ENCODE measurements around the gene RNF212.

DNA sequence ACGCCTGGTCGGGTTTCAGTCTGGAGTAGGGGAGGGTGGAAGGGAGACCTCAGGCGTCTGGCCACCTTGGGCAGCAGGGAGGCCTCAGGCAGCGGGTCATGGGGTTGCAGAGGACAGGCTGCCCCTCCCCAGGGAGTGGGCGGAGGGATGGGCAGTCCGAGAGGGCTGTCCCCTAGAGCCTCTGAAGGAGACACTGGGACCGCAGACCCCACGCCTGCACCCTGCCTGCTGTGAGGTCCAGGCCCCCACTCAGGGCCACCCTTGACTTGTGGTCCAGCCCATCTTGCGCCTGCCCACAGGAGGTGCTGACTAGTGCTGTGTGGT, 85.5 kb downstream of the RNF212 start:
- no peak for TF ChIP-seq EP300 (IDR thresholded peaks at IDR 0.05; ENCODE audit: borderline replicate concordance)
- TF ChIP-seq FOXM1 (IDR thresholded peaks at IDR 0.05; ENCODE audit: borderline replicate concordance, low read depth), result no peak
- TF ChIP-seq RAD21 (IDR thresholded peaks at IDR 0.05; ENCODE audit: low read depth), result no peak
- TF ChIP-seq CREB1 (IDR thresholded peaks at IDR 0.05; ENCODE audit: low read depth), result no peak
- TF ChIP-seq ZBTB7A (IDR thresholded peaks at IDR 0.05; ENCODE audit: low read depth), result no peak
- TF ChIP-seq MAX (IDR thresholded peaks at IDR 0.05), result no peak
- no peak for TF ChIP-seq YY1 (IDR thresholded peaks at IDR 0.05; ENCODE audit: low read depth)
- TF ChIP-seq, protein P1, sequence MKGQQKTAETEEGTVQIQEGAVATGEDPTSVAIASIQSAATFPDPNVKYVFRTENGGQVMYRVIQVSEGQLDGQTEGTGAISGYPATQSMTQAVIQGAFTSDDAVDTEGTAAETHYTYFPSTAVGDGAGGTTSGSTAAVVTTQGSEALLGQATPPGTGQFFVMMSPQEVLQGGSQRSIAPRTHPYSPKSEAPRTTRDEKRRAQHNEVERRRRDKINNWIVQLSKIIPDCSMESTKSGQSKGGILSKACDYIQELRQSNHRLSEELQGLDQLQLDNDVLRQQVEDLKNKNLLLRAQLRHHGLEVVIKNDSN (IDR thresholded peaks at IDR 0.05), result no peak
- TF ChIP-seq TAF1 (IDR thresholded peaks at IDR 0.05; ENCODE audit: low read depth), result no peak
- TF ChIP-seq NFIC (IDR thresholded peaks at IDR 0.05), result no peak
- TF ChIP-seq, protein P2, sequence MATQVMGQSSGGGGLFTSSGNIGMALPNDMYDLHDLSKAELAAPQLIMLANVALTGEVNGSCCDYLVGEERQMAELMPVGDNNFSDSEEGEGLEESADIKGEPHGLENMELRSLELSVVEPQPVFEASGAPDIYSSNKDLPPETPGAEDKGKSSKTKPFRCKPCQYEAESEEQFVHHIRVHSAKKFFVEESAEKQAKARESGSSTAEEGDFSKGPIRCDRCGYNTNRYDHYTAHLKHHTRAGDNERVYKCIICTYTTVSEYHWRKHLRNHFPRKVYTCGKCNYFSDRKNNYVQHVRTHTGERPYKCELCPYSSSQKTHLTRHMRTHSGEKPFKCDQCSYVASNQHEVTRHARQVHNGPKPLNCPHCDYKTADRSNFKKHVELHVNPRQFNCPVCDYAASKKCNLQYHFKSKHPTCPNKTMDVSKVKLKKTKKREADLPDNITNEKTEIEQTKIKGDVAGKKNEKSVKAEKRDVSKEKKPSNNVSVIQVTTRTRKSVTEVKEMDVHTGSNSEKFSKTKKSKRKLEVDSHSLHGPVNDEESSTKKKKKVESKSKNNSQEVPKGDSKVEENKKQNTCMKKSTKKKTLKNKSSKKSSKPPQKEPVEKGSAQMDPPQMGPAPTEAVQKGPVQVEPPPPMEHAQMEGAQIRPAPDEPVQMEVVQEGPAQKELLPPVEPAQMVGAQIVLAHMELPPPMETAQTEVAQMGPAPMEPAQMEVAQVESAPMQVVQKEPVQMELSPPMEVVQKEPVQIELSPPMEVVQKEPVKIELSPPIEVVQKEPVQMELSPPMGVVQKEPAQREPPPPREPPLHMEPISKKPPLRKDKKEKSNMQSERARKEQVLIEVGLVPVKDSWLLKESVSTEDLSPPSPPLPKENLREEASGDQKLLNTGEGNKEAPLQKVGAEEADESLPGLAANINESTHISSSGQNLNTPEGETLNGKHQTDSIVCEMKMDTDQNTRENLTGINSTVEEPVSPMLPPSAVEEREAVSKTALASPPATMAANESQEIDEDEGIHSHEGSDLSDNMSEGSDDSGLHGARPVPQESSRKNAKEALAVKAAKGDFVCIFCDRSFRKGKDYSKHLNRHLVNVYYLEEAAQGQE (IDR thresholded peaks at IDR 0.05; ENCODE audit: low read depth), result no peak

Measured in Ishikawa (cell line).